ENCODE measurements around the gene ZNF543.

The ZNF543 gene

DNA sequence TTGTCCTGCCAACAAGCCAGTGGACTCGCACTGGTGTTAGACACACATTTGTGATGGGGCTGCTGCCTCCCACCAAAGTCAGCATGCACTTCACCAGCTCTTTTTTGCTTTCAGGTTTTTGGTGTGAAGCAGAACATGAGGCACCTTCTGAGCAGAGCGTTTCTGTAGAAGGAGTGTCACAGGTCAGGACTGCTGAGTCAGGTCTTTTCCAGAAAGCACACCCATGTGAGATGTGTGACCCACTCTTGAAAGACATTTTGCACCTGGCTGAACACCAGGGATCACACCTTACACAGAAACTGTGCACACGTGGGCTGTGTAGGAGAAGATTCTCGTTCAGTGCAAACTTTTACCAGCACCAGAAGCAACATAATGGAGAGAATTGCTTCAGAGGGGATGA is 35.6 kb downstream of the ZNF543 start:
- H3K27ac ChIP-seq, result no peak overlapping the region
- ChIA-PET CTCF (interaction anchor here (0.5 kb wide), 1 partner anchor 39 kb away, joined by 3 read pairs; no protein-coding TSS in a partner anchor), POLR2A (ENCODE audit: low non-redundant PET) (no interaction called here)
- TF ChIP-seq, protein P1, sequence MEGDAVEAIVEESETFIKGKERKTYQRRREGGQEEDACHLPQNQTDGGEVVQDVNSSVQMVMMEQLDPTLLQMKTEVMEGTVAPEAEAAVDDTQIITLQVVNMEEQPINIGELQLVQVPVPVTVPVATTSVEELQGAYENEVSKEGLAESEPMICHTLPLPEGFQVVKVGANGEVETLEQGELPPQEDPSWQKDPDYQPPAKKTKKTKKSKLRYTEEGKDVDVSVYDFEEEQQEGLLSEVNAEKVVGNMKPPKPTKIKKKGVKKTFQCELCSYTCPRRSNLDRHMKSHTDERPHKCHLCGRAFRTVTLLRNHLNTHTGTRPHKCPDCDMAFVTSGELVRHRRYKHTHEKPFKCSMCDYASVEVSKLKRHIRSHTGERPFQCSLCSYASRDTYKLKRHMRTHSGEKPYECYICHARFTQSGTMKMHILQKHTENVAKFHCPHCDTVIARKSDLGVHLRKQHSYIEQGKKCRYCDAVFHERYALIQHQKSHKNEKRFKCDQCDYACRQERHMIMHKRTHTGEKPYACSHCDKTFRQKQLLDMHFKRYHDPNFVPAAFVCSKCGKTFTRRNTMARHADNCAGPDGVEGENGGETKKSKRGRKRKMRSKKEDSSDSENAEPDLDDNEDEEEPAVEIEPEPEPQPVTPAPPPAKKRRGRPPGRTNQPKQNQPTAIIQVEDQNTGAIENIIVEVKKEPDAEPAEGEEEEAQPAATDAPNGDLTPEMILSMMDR (conservative IDR thresholded peaks at IDR 0.05; ENCODE audit: low read depth), result no peak
- no peak for DNase-seq (ENCODE audit: low spot score)

- ChIA-PET POLR2A (ENCODE audit: low non-redundant PET) (no interaction called here), CTCF (no interaction called here)
- no peak for DNase-seq (ENCODE audit: low spot score)
- H3K27ac ChIP-seq, result no peak overlapping the region
- TF ChIP-seq, protein P1 (conservative IDR thresholded peaks at IDR 0.05; ENCODE audit: low read depth), result no peak
Observed at GRCh38 chr19:57357406-57357805, 37.1 kb downstream of the ZNF543 start.

DNA sequence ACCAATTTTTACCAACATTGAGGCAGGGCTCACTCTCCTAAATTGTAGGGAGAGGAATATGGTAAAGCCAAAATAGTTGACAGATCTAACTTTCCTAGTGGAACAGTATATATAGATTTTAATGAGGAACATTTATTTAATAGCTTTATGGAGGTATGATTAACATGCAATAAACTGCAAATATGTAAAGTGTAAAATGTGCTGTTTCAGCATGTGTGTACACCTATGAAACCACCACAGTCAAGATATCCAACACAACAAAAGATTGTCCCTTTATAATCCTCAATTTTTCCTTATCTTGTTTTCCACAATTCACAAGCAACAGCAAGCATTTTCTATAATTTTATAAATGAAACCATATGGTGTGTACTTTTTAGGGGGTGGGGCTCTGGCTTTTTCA is 39.0 kb downstream of the ZNF543 start:
- ChIA-PET POLR2A (ENCODE audit: low non-redundant PET) (no interaction called here), CTCF (no interaction called here)
- DNase-seq (ENCODE audit: low spot score), result no peak
- TF ChIP-seq, protein P1 (conservative IDR thresholded peaks at IDR 0.05; ENCODE audit: low read depth), result no peak
- H3K27ac ChIP-seq, result no peak overlapping the region

DNA sequence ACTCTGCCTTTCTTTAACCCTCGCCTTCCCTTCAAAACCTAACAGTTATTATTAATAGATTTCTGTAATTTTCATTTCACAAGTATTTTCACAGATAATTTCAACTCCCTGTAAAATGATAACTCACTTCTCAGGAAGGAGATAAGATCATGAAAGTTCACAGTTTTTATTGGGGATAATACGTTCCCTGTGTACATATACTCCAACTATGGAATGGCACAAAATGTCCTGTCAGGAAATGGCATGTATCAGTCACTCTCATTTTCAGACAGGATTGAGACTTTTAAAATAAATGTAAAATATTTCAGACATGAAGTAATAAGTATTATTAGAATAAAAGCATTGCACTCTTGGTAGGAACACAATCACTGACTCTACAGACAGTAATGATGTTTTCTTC is 42.1 kb downstream of the ZNF543 start:
- no peak for DNase-seq (ENCODE audit: low spot score)
- POLR2A ChIA-PET (ENCODE audit: low non-redundant PET), result no interaction called here
- CTCF ChIA-PET, result no interaction called here
- TF ChIP-seq, protein P1 (conservative IDR thresholded peaks at IDR 0.05; ENCODE audit: low read depth), result no peak
- H3K27ac ChIP-seq, result no peak overlapping the region

- H3K27ac ChIP-seq, result peak within 1 kb of the TSS; percentile 87
- POLR2A ChIA-PET (ENCODE audit: low non-redundant PET), result no interaction called here
- CTCF ChIA-PET, result interaction anchor here (0.6 kb wide), 1 partner anchor 12 kb away, joined by 4 read pairs; the partner anchor contains the start of gene ZNF304
- TF ChIP-seq, protein P1 (conservative IDR thresholded peaks at IDR 0.05; ENCODE audit: low read depth), result no peak
- DNase-seq (ENCODE audit: low spot score), result peak; percentile 92
Observed at GRCh38 chr19:57362997-57363687, 42.9 kb downstream of the ZNF543 start, which contains the start of the genes TRAPPC2B and ZNF547. Gene TRAPPC2B (plus strand): TSS chr19:57363551. CDS start chr19:57364834, 1,283 bp downstream. Gene ZNF547 (plus strand): TSS chr19:57363551. CDS start chr19:57368556, 5,005 bp downstream.

GRCh38 chr19:57363688-57364181 is 43.5 kb downstream of the ZNF543 start:
- H3K27ac ChIP-seq, result peak overlapping the region; percentile 87
- peak; percentile 20 for DNase-seq (ENCODE audit: low spot score)
- TF ChIP-seq, protein P1 (conservative IDR thresholded peaks at IDR 0.05; ENCODE audit: low read depth), result no peak
- POLR2A ChIA-PET (ENCODE audit: low non-redundant PET), result no interaction called here
- CTCF ChIA-PET, result interaction anchor here (0.6 kb wide), 1 partner anchor 13 kb away, joined by 4 read pairs; the partner anchor contains the start of gene ZNF304
